T-helper 22 cell (primary cell): Measurements from ENCODE around the gene HECTD2.
"Not testable (repeated sequence)": the region's sequence is repeated elsewhere in the genome, so short reads cannot be mapped to it uniquely, and the experiment has no call there.

ENCODE experiments used
- DNase-seq: peaks from one replicate; pipeline ENCODE4 v3.0.0-alpha.2; 2020; ENCODE audit warnings: low read depth

Gene HECTD2

GRCh38 chr10:91474009-91474408 is 63.9 kb downstream of the HECTD2 start:
- no peak for DNase-seq

- no peak for DNase-seq
These were observed 67.1 kb downstream of the HECTD2 start for GRCh38 chr10:91477236-91477635.

- DNase-seq = no peak
These were observed 69.4 kb downstream of the HECTD2 start for GRCh38 chr10:91479583-91479982.

GRCh38 chr10:91487911-91488582 is 77.9 kb downstream of the HECTD2 start:
- DNase-seq = no peak

GRCh38 chr10:91493313-91493712 is 83.2 kb downstream of the HECTD2 start:
- DNase-seq = no peak

- DNase-seq = no peak
These were observed 85.3 kb downstream of the HECTD2 start for GRCh38 chr10:91495402-91495801.

- DNase-seq = no peak
These were observed 85.9 kb downstream of the HECTD2 start for GRCh38 chr10:91496016-91496415.

- DNase-seq = no peak
These were observed 101.6 kb downstream of the HECTD2 start for GRCh38 chr10:91511549-91512330.

GRCh38 chr10:91512458-91512857 is 102.3 kb downstream of the HECTD2 start:
- no peak for DNase-seq

- DNase-seq = no peak
These were observed 103.7 kb downstream of the HECTD2 start for GRCh38 chr10:91513598-91514424.

GRCh38 chr10:91514787-91515186 is 104.6 kb downstream of the HECTD2 start:
- DNase-seq = no peak

GRCh38 chr10:91517394-91517793 is 107.2 kb downstream of the HECTD2 start:
- no peak for DNase-seq

GRCh38 chr10:91519899-91520514 is 109.9 kb downstream of the HECTD2 start:
- no peak for DNase-seq

- no peak for DNase-seq
These were observed 110.5 kb downstream of the HECTD2 start for GRCh38 chr10:91520661-91521060.

- no peak for DNase-seq
These were observed 111.3 kb downstream of the HECTD2 start for GRCh38 chr10:91521439-91521838.

GRCh38 chr10:91525896-91526712 is 116.0 kb downstream of the HECTD2 start:
- DNase-seq = no peak

- no peak for DNase-seq
These were observed 117.9 kb downstream of the HECTD2 start for GRCh38 chr10:91528080-91528479.

GRCh38 chr10:91528768-91529167 is 118.6 kb downstream of the HECTD2 start:
- DNase-seq = no peak

- not testable (repeated sequence) for DNase-seq
These were observed 124.6 kb downstream of the HECTD2 start for GRCh38 chr10:91534789-91535188.

GRCh38 chr10:91536111-91536510 is 126.0 kb downstream of the HECTD2 start:
- DNase-seq = no peak

- no peak for DNase-seq
These were observed 126.6 kb downstream of the HECTD2 start for GRCh38 chr10:91536733-91537132.
